HEK293T (cell line): ENCODE data around the gene TBL1X.

Source experiments
- ARNT ChIP-seq: fragments of 450-650 bp; IDR thresholded peaks from 2 replicates; pipeline ENCODE4 v1.6.1; 2017; ENCODE audit warnings: mild to moderate bottlenecking
- BHLHE40 ChIP-seq: fragments of 450-650 bp; IDR thresholded peaks from 2 replicates; pipeline ENCODE4 v1.6.1; 2016; ENCODE audit warnings: mild to moderate bottlenecking, moderate library complexity, borderline replicate concordance
- ELF4 ChIP-seq: fragments of 450-650 bp; IDR thresholded peaks from 2 replicates; pipeline ENCODE4 v1.6.1; 2017; ENCODE audit warnings: antibody characterized with exemption
- FOXA1 ChIP-seq: fragments of 450-650 bp; IDR thresholded peaks from 2 replicates; pipeline ENCODE4 v1.6.1; 2016; ENCODE audit warnings: mild to moderate bottlenecking
- FOXK2 ChIP-seq: fragments of 450-650 bp; IDR thresholded peaks from 2 replicates; pipeline ENCODE4 v1.6.1; 2016; ENCODE audit warnings: mild to moderate bottlenecking
- FOXM1 ChIP-seq: fragments of 450-650 bp; IDR thresholded peaks from 2 replicates; pipeline ENCODE4 v1.6.1; 2017; ENCODE audit warnings: mild to moderate bottlenecking, borderline replicate concordance
- HDGF ChIP-seq: fragments of 450-650 bp; IDR thresholded peaks from 2 replicates; pipeline ENCODE4 v1.6.1; 2017; ENCODE audit warnings: antibody characterized with exemption, borderline replicate concordance
- LEF1 ChIP-seq: fragments of 450-650 bp; IDR thresholded peaks from 2 replicates; pipeline ENCODE4 v1.6.1; 2017; ENCODE audit warnings: mild to moderate bottlenecking, borderline replicate concordance
- NFRKB ChIP-seq: fragments of 450-650 bp; IDR thresholded peaks from 2 replicates; pipeline ENCODE4 v1.6.1; 2016; ENCODE audit warnings: mild to moderate bottlenecking, moderate library complexity
- SP1 ChIP-seq: fragments of 450-650 bp; IDR thresholded peaks from 2 replicates; pipeline ENCODE4 v1.6.1; 2017
- SUZ12 ChIP-seq: fragments of 450-650 bp; IDR thresholded peaks from 2 replicates; pipeline ENCODE4 v1.6.1; 2016; ENCODE audit warnings: mild to moderate bottlenecking
- TF ChIP-seq, protein P1 (sequence below): fragments of 450-650 bp; IDR thresholded peaks from 2 replicates; pipeline ENCODE4 v1.6.1; 2016

- TF ChIP-seq SP1 (no peak), BHLHE40 (no peak), ELF4 (no peak), FOXM1 (no peak), SUZ12 (no peak), FOXA1 (no peak), HDGF (no peak), NFRKB (no peak), LEF1 (no peak), FOXK2 (no peak), ARNT (no peak)
- TF ChIP-seq, protein P1, sequence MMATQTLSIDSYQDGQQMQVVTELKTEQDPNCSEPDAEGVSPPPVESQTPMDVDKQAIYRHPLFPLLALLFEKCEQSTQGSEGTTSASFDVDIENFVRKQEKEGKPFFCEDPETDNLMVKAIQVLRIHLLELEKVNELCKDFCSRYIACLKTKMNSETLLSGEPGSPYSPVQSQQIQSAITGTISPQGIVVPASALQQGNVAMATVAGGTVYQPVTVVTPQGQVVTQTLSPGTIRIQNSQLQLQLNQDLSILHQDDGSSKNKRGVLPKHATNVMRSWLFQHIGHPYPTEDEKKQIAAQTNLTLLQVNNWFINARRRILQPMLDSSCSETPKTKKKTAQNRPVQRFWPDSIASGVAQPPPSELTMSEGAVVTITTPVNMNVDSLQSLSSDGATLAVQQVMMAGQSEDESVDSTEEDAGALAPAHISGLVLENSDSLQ: no peak
Measured at GRCh38 chrX:9466736-9467135, 1.9 kb downstream of the TBL1X start.
